GM12891 (cell line): ENCODE measurements around the gene PDZRN4.

Experiments used
- DNase-seq: peaks from one replicate; pipeline ENCODE4 v3.0.0; 2011; ENCODE audit warnings: low spot score; ENCODE audit not compliant: insufficient read length
- FAIRE-seq: peaks from 2 replicates; lab custom pipeline; 2011; peaks lifted over from hg19 to GRCh38; lab: Jason Lieb, UNC
- PAX5 ChIP-seq: IDR thresholded peaks from 2 replicates; pipeline ENCODE4 v1.6.1; 2011; ENCODE audit warnings: low read length, moderate library complexity, mild to moderate bottlenecking; ENCODE audit not compliant: insufficient read depth, severe bottlenecking
- POLR2A ChIP-seq: IDR thresholded peaks from 2 replicates; pipeline ENCODE4 v1.6.1; 2011; ENCODE audit warnings: low read depth, low read length, control low read depth
- POLR2AphosphoS5 ChIP-seq: IDR thresholded peaks from 2 replicates; pipeline ENCODE4 v1.6.1; 2011; ENCODE audit warnings: low read depth, low read length, control low read depth
- POU2F2 ChIP-seq: IDR thresholded peaks from 2 replicates; pipeline ENCODE4 v1.6.1; 2011; ENCODE audit warnings: low read depth, mild to moderate bottlenecking, control low read depth, low read length, moderate library complexity
- SPI1 ChIP-seq: IDR thresholded peaks from 2 replicates; pipeline ENCODE4 v1.6.1; 2011; ENCODE audit warnings: low read depth, low read length, control low read depth
- TAF1 ChIP-seq: IDR thresholded peaks from 2 replicates; pipeline ENCODE4 v1.6.1; 2011; ENCODE audit warnings: low read depth, low read length, control low read depth

PDZRN4 gene

GRCh38 chr12:41213107-41213506, 25.0 kb downstream of the PDZRN4 start:
- FAIRE-seq (no peak), DNase-seq (no peak)
- TF ChIP-seq POLR2A: no peak
- TF ChIP-seq SPI1: no peak
- no peak for TF ChIP-seq POU2F2
- no peak for TF ChIP-seq TAF1
- TF ChIP-seq PAX5: no peak
- TF ChIP-seq POLR2AphosphoS5: no peak

GRCh38 chr12:41213648-41214047, 25.5 kb downstream of the PDZRN4 start:
- TF ChIP-seq PAX5: no peak
- TF ChIP-seq POLR2AphosphoS5: no peak
- no peak for TF ChIP-seq POU2F2
- no peak for TF ChIP-seq POLR2A
- TF ChIP-seq SPI1: no peak
- DNase-seq (no peak), FAIRE-seq (no peak)

GRCh38 chr12:41217727-41218126, 29.6 kb downstream of the PDZRN4 start:
- DNase-seq (no peak), FAIRE-seq (no peak)
- TF ChIP-seq POLR2A (no peak), POU2F2 (no peak), TAF1 (no peak), SPI1 (no peak), POLR2AphosphoS5 (no peak), PAX5 (no peak)

- TF ChIP-seq POU2F2 (no peak), TAF1 (no peak), SPI1 (no peak)
- DNase-seq (no peak), FAIRE-seq (no peak)
These were observed 32.8 kb downstream of the PDZRN4 start for GRCh38 chr12:41220931-41221330.

- FAIRE-seq (no peak), DNase-seq (no peak)
- TF ChIP-seq TAF1 (no peak), POU2F2 (no peak), POLR2AphosphoS5 (no peak), SPI1 (no peak), PAX5 (no peak), POLR2A (no peak)
These were observed 33.4 kb downstream of the PDZRN4 start for GRCh38 chr12:41221491-41221890.

GRCh38 chr12:41223600-41223999, 35.5 kb downstream of the PDZRN4 start:
- TF ChIP-seq PAX5 (no peak), POLR2AphosphoS5 (no peak), SPI1 (no peak), POU2F2 (no peak), POLR2A (no peak), TAF1 (no peak)
- FAIRE-seq (no peak), DNase-seq (no peak)

- TF ChIP-seq POLR2AphosphoS5 (no peak), PAX5 (no peak), POLR2A (no peak), POU2F2 (no peak), SPI1 (no peak), TAF1 (no peak)
- no peak for DNase-seq
- FAIRE-seq: no peak
These were observed 35.9 kb downstream of the PDZRN4 start for GRCh38 chr12:41224066-41224465.

GRCh38 chr12:41225179-41225578, 37.1 kb downstream of the PDZRN4 start:
- TF ChIP-seq SPI1 (no peak), POLR2AphosphoS5 (no peak), POU2F2 (no peak), PAX5 (no peak), TAF1 (no peak), POLR2A (no peak)
- FAIRE-seq (no peak), DNase-seq (no peak)

GRCh38 chr12:41228066-41228820, 40.1 kb downstream of the PDZRN4 start:
- FAIRE-seq (no peak), DNase-seq (no peak)
- TF ChIP-seq POU2F2 (no peak), SPI1 (no peak), PAX5 (no peak), POLR2A (no peak), POLR2AphosphoS5 (no peak), TAF1 (no peak)

- DNase-seq (no peak), FAIRE-seq (no peak)
- TF ChIP-seq TAF1 (no peak), POLR2A (no peak), PAX5 (no peak), POU2F2 (no peak), POLR2AphosphoS5 (no peak), SPI1 (no peak)
These were observed 42.6 kb downstream of the PDZRN4 start for GRCh38 chr12:41230756-41231155.
